ENCODE results near the gene FAM53C. TPM values are rescaled to one million over a fixed set of nuclear protein-coding genes. Genes with fewer than 3 reads are reported as not detected.

The FAM53C gene
- total and polyA plus RNA-seq, 2 experiments from 2014 or later: 26.7 to 26.8 TPM

DNA sequence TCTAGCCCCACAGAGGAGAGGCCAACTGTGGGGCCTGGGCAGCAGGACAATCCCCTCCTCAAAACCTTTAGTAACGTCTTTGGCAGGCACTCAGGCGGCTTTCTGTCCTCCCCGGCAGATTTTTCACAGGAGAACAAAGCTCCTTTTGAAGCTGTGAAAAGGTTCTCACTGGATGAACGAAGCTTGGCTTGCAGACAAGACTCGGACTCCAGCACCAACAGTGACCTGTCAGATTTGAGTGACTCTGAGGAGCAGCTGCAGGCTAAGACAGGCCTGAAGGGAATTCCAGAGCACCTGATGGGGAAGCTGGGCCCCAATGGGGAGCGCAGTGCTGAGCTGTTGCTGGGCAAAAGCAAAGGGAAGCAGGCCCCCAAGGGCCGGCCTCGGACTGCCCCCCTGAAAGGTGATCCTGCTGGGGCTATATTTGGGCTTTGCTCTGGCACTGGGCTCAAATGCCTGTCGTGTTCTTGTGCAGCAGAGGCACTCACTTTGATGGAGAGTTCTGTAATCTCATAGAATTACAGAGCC is 53.9 kb downstream of the FAM53C start:
- Histone ChIP-seq H2AFZ (no peak overlapping the region), H3K4me2 (ENCODE audit: unreplicated experiment) (no peak overlapping the region), H3K79me2 (ENCODE audit: insufficient read depth) (no peaks in the 10 kb centered on the region), H3K4me3 (no peak overlapping the region), H3K9me2 (ENCODE audit: insufficient read depth) (no peaks in the 10 kb centered on the region), H3K36me3 (ENCODE audit: low read depth) (peaks cover 17% of the 10 kb centered on the region), H3K27me3 (replicated peaks; ENCODE audit: insufficient read depth) (no peaks in the 10 kb centered on the region), H3K27ac (no peak overlapping the region), H3K9ac (no peak overlapping the region), H3K4me1 (ENCODE audit: insufficient read depth) (no peaks in the 10 kb centered on the region), H4K20me1 (ENCODE audit: insufficient read depth) (no peaks in the 10 kb centered on the region), H3K9me3 (ENCODE audit: low read depth) (no peaks in the 10 kb centered on the region), H3F3A (ENCODE audit: insufficient read depth) (no peaks in the 10 kb centered on the region)
- WGBS, 2 experiments (ENCODE audit: low coverage in 1 of 2, low lambda C conversion rate in 2 of 2, missing lambda C conversion rate in 2 of 2): 96 to 99% methylated on average over 9 of the region's 9 CpGs
- in situ Hi-C loops (cut with MboI): no loop called here
- no peak for DNase-seq
- no peak for TF ChIP-seq EZH2phosphoT487 (IDR thresholded peaks at IDR 0.05; ENCODE audit: insufficient read depth, low read depth)
- no peak for TF ChIP-seq EZH2 (IDR thresholded peaks at IDR 0.05; ENCODE audit: insufficient read depth, poor library complexity, severe bottlenecking)

Other genes starting within 250 kb of the FAM53C start
- gene NME5, start 198.8 kb upstream of the FAM53C start, total RNA-seq (2014; rRNA removed; shearing (Covaris generic)): not detected in 2 replicates
- gene NME5, start 198.8 kb upstream of the FAM53C start, polyA plus RNA-seq (2016; fragmentation: Nextera tagmentation; extraction: Ambion mirVana): not detected in 2 replicates
- gene BRD8, start 159.6 kb upstream of the FAM53C start, total RNA-seq (2014; rRNA removed; shearing (Covaris generic)): 41.7 and 49.5 TPM in 2 replicates
- 59.9 and 64.7 TPM in 2 replicates for gene BRD8, start 159.6 kb upstream of the FAM53C start, polyA plus RNA-seq (2016; fragmentation: Nextera tagmentation; extraction: Ambion mirVana)
- 26.0 and 27.3 TPM in 2 replicates for gene KIF20A, start 159.2 kb upstream of the FAM53C start, total RNA-seq (2014; rRNA removed; shearing (Covaris generic))
- 26.0 and 28.2 TPM in 2 replicates for gene KIF20A, start 159.2 kb upstream of the FAM53C start, polyA plus RNA-seq (2016; fragmentation: Nextera tagmentation; extraction: Ambion mirVana)
- gene CDC23, start 124.9 kb upstream of the FAM53C start, total RNA-seq (2014; rRNA removed; shearing (Covaris generic)): 29.1 and 30.5 TPM in 2 replicates
- gene CDC23, start 124.9 kb upstream of the FAM53C start, polyA plus RNA-seq (2016; fragmentation: Nextera tagmentation; extraction: Ambion mirVana): 32.5 and 36.5 TPM in 2 replicates
- gene GFRA3, start 63.6 kb upstream of the FAM53C start, total RNA-seq (2014; rRNA removed; shearing (Covaris generic)): not detected in 2 replicates
- gene GFRA3, start 63.6 kb upstream of the FAM53C start, polyA plus RNA-seq (2016; fragmentation: Nextera tagmentation; extraction: Ambion mirVana): not detected in 2 replicates
- 4.5 and 5.9 TPM in 2 replicates for gene CDC25C, start 6.5 kb upstream of the FAM53C start, total RNA-seq (2014; rRNA removed; shearing (Covaris generic))
- gene CDC25C, start 6.5 kb upstream of the FAM53C start, polyA plus RNA-seq (2016; fragmentation: Nextera tagmentation; extraction: Ambion mirVana): 2.9 and 4.4 TPM in 2 replicates
- 26.8 and 28.3 TPM in 2 replicates for gene KDM3B, start 14.4 kb downstream of the FAM53C start, total RNA-seq (2014; rRNA removed; shearing (Covaris generic))
- 9.8 and 12.6 TPM in 2 replicates for gene KDM3B, start 14.4 kb downstream of the FAM53C start, polyA plus RNA-seq (2016; fragmentation: Nextera tagmentation; extraction: Ambion mirVana)
- gene REEP2, start 100.8 kb downstream of the FAM53C start, total RNA-seq (2014; rRNA removed; shearing (Covaris generic)): 4.4 and 5.0 TPM in 2 replicates
- gene REEP2, start 100.8 kb downstream of the FAM53C start, polyA plus RNA-seq (2016; fragmentation: Nextera tagmentation; extraction: Ambion mirVana): 8.6 and 9.4 TPM in 2 replicates
- 14.3 and 19.0 TPM in 2 replicates for gene EGR1, start 127.2 kb downstream of the FAM53C start, total RNA-seq (2014; rRNA removed; shearing (Covaris generic))
- 161 and 170 TPM in 2 replicates for gene EGR1, start 127.2 kb downstream of the FAM53C start, polyA plus RNA-seq (2016; fragmentation: Nextera tagmentation; extraction: Ambion mirVana)
- gene ETF1, start 205.0 kb downstream of the FAM53C start, total RNA-seq (2014; rRNA removed; shearing (Covaris generic)): 124 and 136 TPM in 2 replicates
- gene ETF1, start 205.0 kb downstream of the FAM53C start, polyA plus RNA-seq (2016; fragmentation: Nextera tagmentation; extraction: Ambion mirVana): 74.1 and 76.0 TPM in 2 replicates
- 380 and 564 TPM in 2 replicates for gene HSPA9, start 237.1 kb downstream of the FAM53C start, total RNA-seq (2014; rRNA removed; shearing (Covaris generic))
- 225 and 233 TPM in 2 replicates for gene HSPA9, start 237.1 kb downstream of the FAM53C start, polyA plus RNA-seq (2016; fragmentation: Nextera tagmentation; extraction: Ambion mirVana)

Measured in GM23248 (cell line).